GM23338 (cell line): ENCODE measurements around the gene ALS2. TPM values are rescaled to one million over a fixed set of nuclear protein-coding genes. Genes with fewer than 3 reads are reported as not detected.

Experiments
- ATAC-seq: fragments of 200-7000 bp; cut with Tn5 transposase; 3 replicates; pipeline ENCODE4 v1.9.1; 2020
- DNase-seq: peaks from one replicate; pipeline ENCODE4 v3.0.0-alpha.2; 2015; ENCODE audit warnings: low spot score
- H2AFZ ChIP-seq: fragments of 200-600 bp; sonication (generic); 2 replicates; pipeline ENCODE4 v1.8.0; 2016; ENCODE audit warnings: antibody characterized with exemption, mild to moderate bottlenecking, moderate library complexity
- H3F3A ChIP-seq: fragments of 200-600 bp; sonication (generic); replicated peaks from 2 replicates; pipeline ENCODE4 v1.8.0; 2017; ENCODE audit warnings: antibody characterized with exemption, mixed run types, low read depth
- H3K27ac ChIP-seq: fragments of 200-600 bp; sonication (generic); 2 replicates; pipeline ENCODE4 v1.6.1; 2016; ENCODE audit warnings: low read depth
- H3K27me3 ChIP-seq: fragments of 200-600 bp; sonication (generic); 2 replicates; pipeline ENCODE4 v1.8.0; 2016; ENCODE audit warnings: mild to moderate bottlenecking, mixed run types, moderate library complexity; ENCODE audit not compliant: insufficient read depth
- H3K36me3 ChIP-seq: fragments of 200-600 bp; sonication (generic); 2 replicates; pipeline ENCODE4 v1.8.0; 2016; ENCODE audit warnings: mild to moderate bottlenecking; ENCODE audit not compliant: insufficient read depth
- H3K4me1 ChIP-seq: fragments of 200-600 bp; sonication (generic); 2 replicates; pipeline ENCODE4 v1.8.0; 2016; ENCODE audit warnings: mild to moderate bottlenecking, moderate library complexity; ENCODE audit not compliant: insufficient read depth
- H3K4me2 ChIP-seq: fragments of 200-600 bp; sonication (generic); 2 replicates; pipeline ENCODE4 v1.7.1; 2017; ENCODE audit warnings: mixed run types
- H3K4me3 ChIP-seq: fragments of 200-600 bp; sonication (generic); 2 replicates; pipeline ENCODE4 v1.6.1; 2016; ENCODE audit warnings: mixed run types
- H3K79me2 ChIP-seq: fragments of 200-600 bp; sonication (generic); replicated peaks from 2 replicates; pipeline ENCODE4 v1.8.0; 2017; ENCODE audit warnings: mild to moderate bottlenecking; ENCODE audit not compliant: insufficient read depth
- H3K9me2 ChIP-seq: fragments of 200-600 bp; sonication (generic); 2 replicates; pipeline ENCODE4 v1.8.0; 2017; ENCODE audit not compliant: insufficient read depth
- H4K20me1 ChIP-seq: fragments of 200-600 bp; sonication (generic); replicated peaks from 2 replicates; pipeline ENCODE4 v1.8.0; 2017; ENCODE audit warnings: mild to moderate bottlenecking; ENCODE audit not compliant: insufficient read depth
- H3K27ac Mint-ChIP-seq: 2 replicates; pipeline ENCODE4 v1.8.0; 2020; ENCODE audit warnings: inconsistent platforms, mild to moderate bottlenecking, moderate library complexity, mixed read lengths
- H3K27me3 Mint-ChIP-seq: 3 replicates; pipeline ENCODE4 v1.8.0; 2022; ENCODE audit warnings: low read depth, mild to moderate bottlenecking, moderate library complexity, mixed read lengths, inconsistent platforms; ENCODE audit not compliant: insufficient read depth, poor library complexity
- H3K36me3 Mint-ChIP-seq: 3 replicates; pipeline ENCODE4 v1.8.0; 2021; ENCODE audit warnings: low read depth, mild to moderate bottlenecking, inconsistent platforms, moderate library complexity, mixed read lengths
- H3K4me1 Mint-ChIP-seq: 3 replicates; pipeline ENCODE4 v1.8.0; 2020; ENCODE audit warnings: mild to moderate bottlenecking, inconsistent platforms, mixed read lengths
- H3K4me3 Mint-ChIP-seq: 3 replicates; pipeline ENCODE4 v1.8.0; 2021; ENCODE audit warnings: moderate library complexity, mild to moderate bottlenecking, inconsistent platforms, mixed read lengths
- H3K9me3 Mint-ChIP-seq: 3 replicates; pipeline ENCODE4 v1.8.0; 2020; ENCODE audit warnings: moderate library complexity, mild to moderate bottlenecking, inconsistent platforms, mixed read lengths
- CREB1 ChIP-seq: fragments of 250-450 bp; sonication (Bioruptor Pico); IDR thresholded peaks from 2 replicates; pipeline ENCODE4 v1.5.0; 2020; ENCODE audit warnings: low read depth, mild to moderate bottlenecking, moderate library complexity
- EZH2 ChIP-seq: fragments of 200-600 bp; sonication (generic); IDR thresholded peaks from one replicate; pipeline ENCODE4 v1.8.0; 2017; ENCODE audit warnings: antibody characterized with exemption, mild to moderate bottlenecking, low read depth; ENCODE audit not compliant: unreplicated experiment
- EZH2phosphoT487 ChIP-seq: fragments of 200-600 bp; sonication (generic); IDR thresholded peaks from one replicate; pipeline ENCODE4 v1.8.1; 2018; ENCODE audit warnings: antibody characterized with exemption; ENCODE audit not compliant: unreplicated experiment
- POLR2AphosphoS5 ChIP-seq: IDR thresholded peaks from 2 replicates; pipeline ENCODE4 v1.6.1; 2016; ENCODE audit warnings: antibody characterized with exemption, low read depth
- STAT1 ChIP-seq: IDR thresholded peaks from one replicate; pipeline ENCODE4 v1.6.1; 2016; ENCODE audit warnings: antibody characterized with exemption; ENCODE audit not compliant: unreplicated experiment
- ZNF114 ChIP-seq: fragments of 250-450 bp; sonication (Bioruptor Pico); IDR thresholded peaks from 2 replicates; pipeline ENCODE4 v1.5.0; 2020; ENCODE audit warnings: mild to moderate bottlenecking, moderate library complexity
- ZNF331 ChIP-seq: fragments of 250-450 bp; sonication (Bioruptor Pico); IDR thresholded peaks from 2 replicates; pipeline ENCODE4 v1.5.0; 2020; ENCODE audit warnings: low read depth, mild to moderate bottlenecking, moderate library complexity
- polyA plus RNA-seq: library from polyadenylated mRNA; unstranded; fragments of >200 nt; fragmentation: Nextera tagmentation; extraction: Ambion mirVana; gene quantifications from 2 replicates; pipeline ENCODE4 v1.2.1, GENCODE V29; 2016
- total RNA-seq: library from RNA; depleted of rRNA; stranded (reverse); fragments of >200 nt; shearing (Covaris generic); gene quantifications from 2 replicates; pipeline ENCODE4 v1.2.3, GENCODE V29; 2014
- TF ChIP-seq, protein P1 (sequence below): IDR thresholded peaks from 2 replicates; pipeline ENCODE4 v1.6.1; 2016; ENCODE audit warnings: antibody characterized with exemption
- TF ChIP-seq, protein P2 (sequence below), 2 experiments: fragments of 200-600 bp in 1 of 2; sonication (generic) in 1 of 2; conservative IDR thresholded peaks; 2 replicates each; pipeline versions ENCODE4 v1.5.1 to v1.6.1; 2016 to 2017; ENCODE audit warnings: antibody characterized with exemption in 2 of 2, low read depth in 2 of 2, mild to moderate bottlenecking in 2 of 2, moderate library complexity in 1 of 2
- TF ChIP-seq, protein P3 (sequence below): fragments of 250-450 bp; sonication (Bioruptor Pico); IDR thresholded peaks from 2 replicates; pipeline ENCODE4 v1.5.0; 2020; ENCODE audit warnings: mild to moderate bottlenecking, moderate library complexity

ALS2 gene
- total and polyA plus RNA-seq, 2 experiments from 2014 or later: 9.6 to 43.3 TPM

DNA sequence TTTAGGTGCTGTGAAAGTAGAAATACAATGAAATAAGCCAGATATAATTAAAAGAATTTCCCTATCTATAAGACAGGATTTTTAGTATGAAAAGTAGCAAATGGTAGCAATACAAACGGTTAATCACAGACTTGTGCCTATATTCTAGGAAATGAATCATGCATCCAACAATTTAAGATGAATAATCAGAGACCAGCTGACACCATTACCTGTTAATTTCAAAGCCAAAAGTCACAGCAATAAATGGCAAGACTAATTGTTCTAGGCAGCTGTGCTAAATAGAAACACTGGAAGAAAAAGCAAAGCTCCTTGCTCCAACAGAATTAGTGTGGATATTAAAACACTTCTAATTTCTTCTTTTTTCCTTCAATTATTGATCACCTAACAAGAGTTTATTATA is 47.2 kb downstream of the ALS2 start:
- Histone ChIP-seq H3K4me2 (no peak overlapping the region), H3K27me3 (no peaks in the 10 kb centered on the region), H3F3A (no peaks in the 10 kb centered on the region), H3K36me3 (0 out of 2 replicates have a peak, but pooled peaks cover 8% of the 10 kb centered on the region), H3K4me1 (no peaks in the 10 kb centered on the region), H3K9me2 (no peaks in the 10 kb centered on the region), H3K79me2 (no peaks in the 10 kb centered on the region), H3K4me3 (no peak overlapping the region), H2AFZ (no peak overlapping the region), H3K27ac (no peak overlapping the region), H4K20me1 (no peaks in the 10 kb centered on the region)
- H3K27me3 Mint-ChIP-seq: peaks cover 3% of the 10 kb centered on the region
- no peak overlapping the region for H3K4me3 Mint-ChIP-seq
- H3K36me3 Mint-ChIP-seq: peaks cover 31% of the 10 kb centered on the region
- TF ChIP-seq, protein P1, sequence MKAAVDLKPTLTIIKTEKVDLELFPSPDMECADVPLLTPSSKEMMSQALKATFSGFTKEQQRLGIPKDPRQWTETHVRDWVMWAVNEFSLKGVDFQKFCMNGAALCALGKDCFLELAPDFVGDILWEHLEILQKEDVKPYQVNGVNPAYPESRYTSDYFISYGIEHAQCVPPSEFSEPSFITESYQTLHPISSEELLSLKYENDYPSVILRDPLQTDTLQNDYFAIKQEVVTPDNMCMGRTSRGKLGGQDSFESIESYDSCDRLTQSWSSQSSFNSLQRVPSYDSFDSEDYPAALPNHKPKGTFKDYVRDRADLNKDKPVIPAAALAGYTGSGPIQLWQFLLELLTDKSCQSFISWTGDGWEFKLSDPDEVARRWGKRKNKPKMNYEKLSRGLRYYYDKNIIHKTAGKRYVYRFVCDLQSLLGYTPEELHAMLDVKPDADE: no peak
- no peak for TF ChIP-seq STAT1
- no peak for TF ChIP-seq ZNF331 (CRISPR knock-in tag)
- TF ChIP-seq EZH2phosphoT487: no peak
- no peak for TF ChIP-seq POLR2AphosphoS5
- TF ChIP-seq, protein P2, sequence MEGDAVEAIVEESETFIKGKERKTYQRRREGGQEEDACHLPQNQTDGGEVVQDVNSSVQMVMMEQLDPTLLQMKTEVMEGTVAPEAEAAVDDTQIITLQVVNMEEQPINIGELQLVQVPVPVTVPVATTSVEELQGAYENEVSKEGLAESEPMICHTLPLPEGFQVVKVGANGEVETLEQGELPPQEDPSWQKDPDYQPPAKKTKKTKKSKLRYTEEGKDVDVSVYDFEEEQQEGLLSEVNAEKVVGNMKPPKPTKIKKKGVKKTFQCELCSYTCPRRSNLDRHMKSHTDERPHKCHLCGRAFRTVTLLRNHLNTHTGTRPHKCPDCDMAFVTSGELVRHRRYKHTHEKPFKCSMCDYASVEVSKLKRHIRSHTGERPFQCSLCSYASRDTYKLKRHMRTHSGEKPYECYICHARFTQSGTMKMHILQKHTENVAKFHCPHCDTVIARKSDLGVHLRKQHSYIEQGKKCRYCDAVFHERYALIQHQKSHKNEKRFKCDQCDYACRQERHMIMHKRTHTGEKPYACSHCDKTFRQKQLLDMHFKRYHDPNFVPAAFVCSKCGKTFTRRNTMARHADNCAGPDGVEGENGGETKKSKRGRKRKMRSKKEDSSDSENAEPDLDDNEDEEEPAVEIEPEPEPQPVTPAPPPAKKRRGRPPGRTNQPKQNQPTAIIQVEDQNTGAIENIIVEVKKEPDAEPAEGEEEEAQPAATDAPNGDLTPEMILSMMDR (conservative IDR thresholded peaks at IDR 0.05; ENCODE audit: low read depth in 2 of 2): no peak
- TF ChIP-seq, protein P3, sequence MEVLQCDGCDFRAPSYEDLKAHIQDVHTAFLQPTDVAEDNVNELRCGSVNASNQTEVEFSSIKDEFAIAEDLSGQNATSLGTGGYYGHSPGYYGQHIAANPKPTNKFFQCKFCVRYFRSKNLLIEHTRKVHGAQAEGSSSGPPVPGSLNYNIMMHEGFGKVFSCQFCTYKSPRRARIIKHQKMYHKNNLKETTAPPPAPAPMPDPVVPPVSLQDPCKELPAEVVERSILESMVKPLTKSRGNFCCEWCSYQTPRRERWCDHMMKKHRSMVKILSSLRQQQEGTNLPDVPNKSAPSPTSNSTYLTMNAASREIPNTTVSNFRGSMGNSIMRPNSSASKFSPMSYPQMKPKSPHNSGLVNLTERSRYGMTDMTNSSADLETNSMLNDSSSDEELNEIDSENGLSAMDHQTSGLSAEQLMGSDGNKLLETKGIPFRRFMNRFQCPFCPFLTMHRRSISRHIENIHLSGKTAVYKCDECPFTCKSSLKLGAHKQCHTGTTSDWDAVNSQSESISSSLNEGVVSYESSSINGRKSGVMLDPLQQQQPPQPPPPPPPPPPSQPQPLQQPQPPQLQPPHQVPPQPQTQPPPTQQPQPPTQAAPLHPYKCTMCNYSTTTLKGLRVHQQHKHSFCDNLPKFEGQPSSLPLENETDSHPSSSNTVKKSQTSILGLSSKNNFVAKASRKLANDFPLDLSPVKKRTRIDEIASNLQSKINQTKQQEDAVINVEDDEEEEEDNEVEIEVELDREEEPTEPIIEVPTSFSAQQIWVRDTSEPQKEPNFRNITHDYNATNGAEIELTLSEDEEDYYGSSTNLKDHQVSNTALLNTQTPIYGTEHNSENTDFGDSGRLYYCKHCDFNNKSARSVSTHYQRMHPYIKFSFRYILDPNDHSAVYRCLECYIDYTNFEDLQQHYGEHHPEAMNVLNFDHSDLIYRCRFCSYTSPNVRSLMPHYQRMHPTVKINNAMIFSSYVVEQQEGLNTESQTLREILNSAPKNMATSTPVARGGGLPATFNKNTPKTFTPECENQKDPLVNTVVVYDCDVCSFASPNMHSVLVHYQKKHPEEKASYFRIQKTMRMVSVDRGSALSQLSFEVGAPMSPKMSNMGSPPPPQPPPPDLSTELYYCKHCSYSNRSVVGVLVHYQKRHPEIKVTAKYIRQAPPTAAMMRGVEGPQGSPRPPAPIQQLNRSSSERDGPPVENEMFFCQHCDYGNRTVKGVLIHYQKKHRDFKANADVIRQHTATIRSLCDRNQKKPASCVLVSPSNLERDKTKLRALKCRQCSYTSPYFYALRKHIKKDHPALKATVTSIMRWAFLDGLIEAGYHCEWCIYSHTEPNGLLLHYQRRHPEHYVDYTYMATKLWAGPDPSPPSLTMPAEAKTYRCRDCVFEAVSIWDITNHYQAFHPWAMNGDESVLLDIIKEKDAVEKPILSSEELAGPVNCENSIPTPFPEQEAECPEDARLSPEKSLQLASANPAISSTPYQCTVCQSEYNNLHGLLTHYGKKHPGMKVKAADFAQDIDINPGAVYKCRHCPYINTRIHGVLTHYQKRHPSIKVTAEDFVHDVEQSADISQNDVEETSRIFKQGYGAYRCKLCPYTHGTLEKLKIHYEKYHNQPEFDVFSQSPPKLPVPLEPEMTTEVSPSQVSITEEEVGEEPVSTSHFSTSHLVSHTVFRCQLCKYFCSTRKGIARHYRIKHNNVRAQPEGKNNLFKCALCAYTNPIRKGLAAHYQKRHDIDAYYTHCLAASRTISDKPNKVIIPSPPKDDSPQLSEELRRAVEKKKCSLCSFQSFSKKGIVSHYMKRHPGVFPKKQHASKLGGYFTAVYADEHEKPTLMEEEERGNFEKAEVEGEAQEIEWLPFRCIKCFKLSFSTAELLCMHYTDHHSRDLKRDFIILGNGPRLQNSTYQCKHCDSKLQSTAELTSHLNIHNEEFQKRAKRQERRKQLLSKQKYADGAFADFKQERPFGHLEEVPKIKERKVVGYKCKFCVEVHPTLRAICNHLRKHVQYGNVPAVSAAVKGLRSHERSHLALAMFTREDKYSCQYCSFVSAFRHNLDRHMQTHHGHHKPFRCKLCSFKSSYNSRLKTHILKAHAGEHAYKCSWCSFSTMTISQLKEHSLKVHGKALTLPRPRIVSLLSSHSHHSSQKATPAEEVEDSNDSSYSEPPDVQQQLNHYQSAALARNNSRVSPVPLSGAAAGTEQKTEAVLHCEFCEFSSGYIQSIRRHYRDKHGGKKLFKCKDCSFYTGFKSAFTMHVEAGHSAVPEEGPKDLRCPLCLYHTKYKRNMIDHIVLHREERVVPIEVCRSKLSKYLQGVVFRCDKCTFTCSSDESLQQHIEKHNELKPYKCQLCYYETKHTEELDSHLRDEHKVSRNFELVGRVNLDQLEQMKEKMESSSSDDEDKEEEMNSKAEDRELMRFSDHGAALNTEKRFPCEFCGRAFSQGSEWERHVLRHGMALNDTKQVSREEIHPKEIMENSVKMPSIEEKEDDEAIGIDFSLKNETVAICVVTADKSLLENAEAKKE (CRISPR knock-in tag): no peak
- TF ChIP-seq CREB1 (CRISPR knock-in tag): no peak
- TF ChIP-seq ZNF114: no peak
- no peak for TF ChIP-seq EZH2
- H3K9me3 Mint-ChIP-seq: no peaks in the 10 kb centered on the region
- ATAC-seq (no peak), DNase-seq (no peak)
- H3K27ac Mint-ChIP-seq: no peak overlapping the region
- H3K4me1 Mint-ChIP-seq: peaks cover 8% of the 10 kb centered on the region; the same call in 2 of the 3 replicates
